ENCODE data around the gene ANKLE1. TPM values are rescaled to one million over a fixed set of nuclear protein-coding genes. Genes with fewer than 3 reads are reported as not detected.

ANKLE1 gene, protein sequence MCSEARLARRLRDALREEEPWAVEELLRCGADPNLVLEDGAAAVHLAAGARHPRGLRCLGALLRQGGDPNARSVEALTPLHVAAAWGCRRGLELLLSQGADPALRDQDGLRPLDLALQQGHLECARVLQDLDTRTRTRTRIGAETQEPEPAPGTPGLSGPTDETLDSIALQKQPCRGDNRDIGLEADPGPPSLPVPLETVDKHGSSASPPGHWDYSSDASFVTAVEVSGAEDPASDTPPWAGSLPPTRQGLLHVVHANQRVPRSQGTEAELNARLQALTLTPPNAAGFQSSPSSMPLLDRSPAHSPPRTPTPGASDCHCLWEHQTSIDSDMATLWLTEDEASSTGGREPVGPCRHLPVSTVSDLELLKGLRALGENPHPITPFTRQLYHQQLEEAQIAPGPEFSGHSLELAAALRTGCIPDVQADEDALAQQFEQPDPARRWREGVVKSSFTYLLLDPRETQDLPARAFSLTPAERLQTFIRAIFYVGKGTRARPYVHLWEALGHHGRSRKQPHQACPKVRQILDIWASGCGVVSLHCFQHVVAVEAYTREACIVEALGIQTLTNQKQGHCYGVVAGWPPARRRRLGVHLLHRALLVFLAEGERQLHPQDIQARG
- 3.8 TPM for polyA plus RNA-seq (2012; ENCODE audit: low read depth, missing spikeins)

DNA sequence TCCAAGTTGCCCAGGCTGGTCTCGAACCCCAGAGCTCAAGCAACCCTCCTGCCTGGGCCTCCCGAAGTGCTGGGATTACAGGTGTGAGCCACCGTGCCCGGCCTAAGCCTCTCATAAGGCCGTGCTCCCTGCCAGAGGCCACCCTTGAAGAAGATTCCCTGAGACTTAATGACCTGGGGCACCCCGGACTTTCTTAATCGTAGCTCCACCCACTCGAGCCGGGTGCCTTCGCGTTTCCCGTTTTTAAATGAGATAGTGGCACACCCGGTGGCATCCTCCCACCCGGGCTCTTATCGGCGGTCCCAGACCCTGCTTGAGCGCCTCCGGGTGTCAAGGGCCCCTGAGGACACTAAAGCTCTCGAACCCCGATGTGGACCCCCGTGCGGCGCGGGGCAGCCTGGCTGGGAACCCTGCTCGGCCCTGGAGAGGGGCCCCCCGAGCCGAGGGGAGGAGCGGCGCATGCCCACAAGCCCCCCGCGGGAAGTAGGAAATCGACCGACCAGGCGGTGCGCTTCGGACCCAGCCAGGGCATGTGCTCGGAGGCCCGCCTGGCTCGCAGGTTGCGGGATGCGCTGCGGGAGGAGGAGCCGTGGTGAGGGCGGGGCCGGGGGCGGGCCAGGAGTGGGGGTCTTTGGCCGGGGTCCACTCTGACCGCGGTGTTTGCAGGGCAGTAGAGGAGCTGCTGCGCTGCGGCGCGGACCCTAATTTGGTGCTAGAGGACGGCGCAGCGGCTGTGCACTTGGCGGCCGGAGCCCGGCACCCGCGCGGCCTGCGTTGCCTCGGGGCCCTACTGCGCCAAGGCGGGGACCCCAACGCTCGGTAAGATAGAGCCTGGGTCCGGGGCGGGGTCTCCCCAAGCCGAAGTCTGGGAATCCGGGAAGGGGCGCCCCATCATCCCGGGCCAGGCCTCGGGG is at the start of gene ANKLE1:
ANKLE1 (plus strand) TSS at position 511 of the 914 bp plus-strand sequence; CDS start at position 531, 20 bp downstream.
- TF ChIP-seq PAX5 (IDR thresholded peaks at IDR 0.05; ENCODE audit: insufficient read depth, low read length, severe bottlenecking) (no peak), SPI1 (IDR thresholded peaks at IDR 0.05; ENCODE audit: low read depth, low read length) (peak; percentile 52), POU2F2 (IDR thresholded peaks at IDR 0.05; ENCODE audit: low read depth, low read length) (no peak)
- FAIRE-seq (peak; percentile 94), DNase-seq (ENCODE audit: insufficient read length, low spot score) (peak; percentile 78)

DNA sequence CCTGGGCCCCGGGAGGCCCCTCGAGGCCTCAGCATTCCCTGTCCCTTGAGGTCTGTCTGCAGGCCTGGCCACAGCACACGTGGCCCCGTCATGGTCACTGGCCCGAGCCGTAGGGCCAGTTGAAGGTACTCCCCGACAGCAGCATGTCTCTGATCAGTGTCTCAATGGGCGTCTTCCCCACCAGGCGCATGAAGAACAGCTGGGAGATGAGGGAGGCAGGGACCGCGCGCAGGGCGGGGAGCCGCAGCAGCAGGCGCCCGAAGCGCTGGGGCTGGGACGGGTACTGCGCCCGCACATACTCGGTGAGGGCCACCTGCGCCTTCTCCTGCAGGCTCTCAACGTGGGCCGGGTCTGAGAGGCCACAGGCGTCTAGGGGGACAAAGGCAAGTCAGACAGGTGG is 49.4 kb upstream of the ANKLE1 start:
- DNase-seq (ENCODE audit: insufficient read length, low spot score) (no peak), FAIRE-seq (no peak)
- no peak for TF ChIP-seq PAX5 (IDR thresholded peaks at IDR 0.05; ENCODE audit: insufficient read depth, low read length, severe bottlenecking)
- TF ChIP-seq POLR2AphosphoS5 (IDR thresholded peaks at IDR 0.05; ENCODE audit: low read depth, low read length): no peak
- no peak for TF ChIP-seq POLR2A (IDR thresholded peaks at IDR 0.05; ENCODE audit: low read depth, low read length)
- TF ChIP-seq SPI1 (IDR thresholded peaks at IDR 0.05; ENCODE audit: low read depth, low read length): no peak
- no peak for TF ChIP-seq POU2F2 (IDR thresholded peaks at IDR 0.05; ENCODE audit: low read depth, low read length)
- no peak for TF ChIP-seq TAF1 (IDR thresholded peaks at IDR 0.05; ENCODE audit: low read depth, low read length)

GRCh38 chr19:17234911-17235299 is 46.8 kb upstream of the ANKLE1 start:
- FAIRE-seq: peak; percentile 61
- peak; percentile 73 for DNase-seq (ENCODE audit: insufficient read length, low spot score)
- no peak for TF ChIP-seq POLR2AphosphoS5 (IDR thresholded peaks at IDR 0.05; ENCODE audit: low read depth, low read length)
- TF ChIP-seq POU2F2 (IDR thresholded peaks at IDR 0.05; ENCODE audit: low read depth, low read length): no peak
- TF ChIP-seq TAF1 (IDR thresholded peaks at IDR 0.05; ENCODE audit: low read depth, low read length): no peak
- no peak for TF ChIP-seq SPI1 (IDR thresholded peaks at IDR 0.05; ENCODE audit: low read depth, low read length)
- TF ChIP-seq POLR2A (IDR thresholded peaks at IDR 0.05; ENCODE audit: low read depth, low read length): no peak
- TF ChIP-seq PAX5 (IDR thresholded peaks at IDR 0.05; ENCODE audit: insufficient read depth, low read length, severe bottlenecking): no peak

GRCh38 chr19:17235300-17235970 is 46.3 kb upstream of the ANKLE1 start:
- DNase-seq (ENCODE audit: insufficient read length, low spot score) (peak; percentile 73), FAIRE-seq (peak; percentile 98)
- no peak for TF ChIP-seq PAX5 (IDR thresholded peaks at IDR 0.05; ENCODE audit: insufficient read depth, low read length, severe bottlenecking)
- no peak for TF ChIP-seq SPI1 (IDR thresholded peaks at IDR 0.05; ENCODE audit: low read depth, low read length)
- no peak for TF ChIP-seq POLR2AphosphoS5 (IDR thresholded peaks at IDR 0.05; ENCODE audit: low read depth, low read length)
- no peak for TF ChIP-seq POU2F2 (IDR thresholded peaks at IDR 0.05; ENCODE audit: low read depth, low read length)
- TF ChIP-seq TAF1 (IDR thresholded peaks at IDR 0.05; ENCODE audit: low read depth, low read length): no peak
- TF ChIP-seq POLR2A (IDR thresholded peaks at IDR 0.05; ENCODE audit: low read depth, low read length): no peak

- no peak for FAIRE-seq
Measured at GRCh38 chr19:17235971-17236777, 45.5 kb upstream of the ANKLE1 start.

GRCh38 chr19:17236811-17237543 is 44.7 kb upstream of the ANKLE1 start:
- TF ChIP-seq SPI1 (IDR thresholded peaks at IDR 0.05; ENCODE audit: low read depth, low read length) (no peak), TAF1 (IDR thresholded peaks at IDR 0.05; ENCODE audit: low read depth, low read length) (no peak), POLR2A (IDR thresholded peaks at IDR 0.05; ENCODE audit: low read depth, low read length) (no peak), PAX5 (IDR thresholded peaks at IDR 0.05; ENCODE audit: insufficient read depth, low read length, severe bottlenecking) (no peak), POU2F2 (IDR thresholded peaks at IDR 0.05; ENCODE audit: low read depth, low read length) (no peak), POLR2AphosphoS5 (IDR thresholded peaks at IDR 0.05; ENCODE audit: low read depth, low read length) (no peak)
- no peak for FAIRE-seq
- no peak for DNase-seq (ENCODE audit: insufficient read length, low spot score)

More at GRCh38 chr19:17235971-17236777, 45.5 kb upstream of the ANKLE1 start:
- TF ChIP-seq SPI1 (IDR thresholded peaks at IDR 0.05; ENCODE audit: low read depth, low read length) (no peak), POLR2A (IDR thresholded peaks at IDR 0.05; ENCODE audit: low read depth, low read length) (no peak), TAF1 (IDR thresholded peaks at IDR 0.05; ENCODE audit: low read depth, low read length) (no peak), POU2F2 (IDR thresholded peaks at IDR 0.05; ENCODE audit: low read depth, low read length) (no peak), PAX5 (IDR thresholded peaks at IDR 0.05; ENCODE audit: insufficient read depth, low read length, severe bottlenecking) (no peak), POLR2AphosphoS5 (IDR thresholded peaks at IDR 0.05; ENCODE audit: low read depth, low read length) (no peak)
- DNase-seq (ENCODE audit: insufficient read length, low spot score): no peak

DNA sequence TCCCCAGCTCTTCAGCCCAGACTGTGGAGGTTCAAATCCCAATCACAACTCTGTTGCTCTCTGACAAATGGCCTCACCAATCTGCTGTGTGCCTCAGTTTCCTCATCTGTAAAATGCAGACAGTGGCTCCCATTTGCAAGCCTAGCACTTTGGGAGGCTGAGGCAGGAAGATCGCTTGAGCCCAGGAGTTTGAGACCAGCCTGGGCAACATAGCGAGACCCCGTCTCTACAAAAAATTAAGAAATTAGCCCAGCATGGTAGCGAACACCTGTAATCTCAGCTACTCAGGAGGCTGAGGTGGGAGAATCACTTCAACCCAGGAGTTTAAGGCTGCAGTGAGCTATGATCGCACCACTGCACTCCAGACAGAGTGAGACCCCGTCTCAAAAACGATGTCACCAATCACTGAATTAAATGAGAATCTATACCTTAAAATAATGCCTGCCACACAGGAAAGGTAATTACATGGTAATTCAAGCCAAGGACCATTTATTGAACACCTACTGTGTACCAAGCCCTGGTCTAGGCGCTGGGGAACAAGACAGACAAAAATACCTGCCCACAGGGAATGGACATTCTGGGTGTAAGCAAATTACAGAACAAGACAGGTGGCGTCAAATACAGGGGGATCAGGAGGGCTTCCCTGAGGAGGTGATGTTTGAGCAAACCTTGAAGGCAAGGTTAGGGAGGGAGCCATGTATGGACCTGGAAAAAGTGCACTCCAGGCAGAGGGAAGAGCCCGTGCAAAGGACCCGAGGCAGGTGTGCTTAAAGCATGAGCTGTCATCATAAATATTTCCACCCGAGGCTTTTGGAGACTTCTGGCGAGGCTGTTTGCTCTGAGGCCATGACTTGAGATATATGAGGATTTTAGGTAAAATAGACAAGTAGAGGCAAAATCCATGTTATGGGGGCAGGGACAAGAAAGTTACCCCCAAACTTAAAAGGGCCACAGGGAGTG is 43.7 kb upstream of the ANKLE1 start:
- TF ChIP-seq POU2F2 (IDR thresholded peaks at IDR 0.05; ENCODE audit: low read depth, low read length): no peak
- TF ChIP-seq PAX5 (IDR thresholded peaks at IDR 0.05; ENCODE audit: insufficient read depth, low read length, severe bottlenecking): no peak
- no peak for TF ChIP-seq POLR2A (IDR thresholded peaks at IDR 0.05; ENCODE audit: low read depth, low read length)
- TF ChIP-seq SPI1 (IDR thresholded peaks at IDR 0.05; ENCODE audit: low read depth, low read length): no peak
- no peak for TF ChIP-seq TAF1 (IDR thresholded peaks at IDR 0.05; ENCODE audit: low read depth, low read length)
- no peak for TF ChIP-seq POLR2AphosphoS5 (IDR thresholded peaks at IDR 0.05; ENCODE audit: low read depth, low read length)
- DNase-seq (ENCODE audit: insufficient read length, low spot score): no peak
- no peak for FAIRE-seq
